HepG2 (cell line): Measurements from ENCODE around the gene ARF4. TPM values are rescaled to one million over a fixed set of nuclear protein-coding genes. Genes with fewer than 3 reads are reported as not detected.
A peak's percentile ranks its signal among the peaks of the same experiment; 100 is the strongest.

Experiments used
- AGO2 ChIP-seq: fragments of 200-400 bp; formaldehyde crosslinking; optimal IDR thresholded peaks from 2 replicates; pipeline ENCODE3; 2017; ENCODE audit warnings: mild to moderate bottlenecking, low read depth, low read length, moderate library complexity
- ASH2L ChIP-seq: fragments of 300-600, 200-600 bp; sonication (generic); IDR thresholded peaks from 2 replicates; pipeline ENCODE4 v1.7.0; 2017; ENCODE audit warnings: low read depth, mild to moderate bottlenecking, moderate library complexity, mixed read lengths, low read length; ENCODE audit not compliant: insufficient read length
- DPF2 ChIP-seq: sonication (generic); formaldehyde crosslinking; IDR thresholded peaks from 2 replicates; pipeline ENCODE4 v1.4.0; 2020; ENCODE audit warnings: mild to moderate bottlenecking, low read depth, missing genetic modification reagents, borderline replicate concordance
- FOXA3 ChIP-seq: IDR thresholded peaks from 2 replicates; pipeline ENCODE4 v1.6.1; 2016; ENCODE audit warnings: missing genetic modification reagents, missing compliant biosample characterization
- GPN1 ChIP-seq: sonication (generic); formaldehyde crosslinking; IDR thresholded peaks from 2 replicates; pipeline ENCODE4 v1.5.1; 2020; ENCODE audit warnings: missing genetic modification reagents, borderline replicate concordance
- JDP2 ChIP-seq: sonication (generic); formaldehyde crosslinking; IDR thresholded peaks from 2 replicates; pipeline ENCODE4 v1.8.1; 2022; ENCODE audit warnings: missing genetic modification reagents, borderline replicate concordance
- NCOA5 ChIP-seq: sonication (generic); formaldehyde crosslinking; IDR thresholded peaks from 2 replicates; pipeline ENCODE4 v1.4.0; 2020; ENCODE audit warnings: missing genetic modification reagents
- NFIB ChIP-seq: sonication (generic); formaldehyde crosslinking; IDR thresholded peaks from 2 replicates; pipeline ENCODE4 v1.9.0; 2021; ENCODE audit warnings: missing genetic modification reagents, mild to moderate bottlenecking, borderline replicate concordance
- NR3C1 ChIP-seq: sonication (generic); formaldehyde crosslinking; IDR thresholded peaks from 2 replicates; pipeline ENCODE4 v1.4.0; 2020; ENCODE audit warnings: missing genetic modification reagents
- SMC3 ChIP-seq: IDR thresholded peaks from 2 replicates; pipeline ENCODE4 v1.6.1; 2011; ENCODE audit warnings: low read length, improper control_type of control experiment
- STAT5B ChIP-seq: sonication (generic); formaldehyde crosslinking; IDR thresholded peaks from 2 replicates; pipeline ENCODE4 v1.4.0; 2020; ENCODE audit warnings: missing genetic modification reagents
- TEAD3 ChIP-seq: optimal IDR thresholded peaks from 2 replicates; pipeline ENCODE3; 2016; ENCODE audit warnings: borderline replicate concordance
- ZNF253 ChIP-seq: sonication (generic); formaldehyde crosslinking; IDR thresholded peaks from 2 replicates; pipeline ENCODE4 v1.8.0; 2022; ENCODE audit warnings: mild to moderate bottlenecking, missing genetic modification reagents, borderline replicate concordance
- ZNF264 ChIP-seq: sonication (generic); formaldehyde crosslinking; IDR thresholded peaks from 2 replicates; pipeline ENCODE4 v1.4.0; 2020; ENCODE audit warnings: missing genetic modification reagents
- ZNF460 ChIP-seq: sonication (generic); formaldehyde crosslinking; IDR thresholded peaks from 2 replicates; pipeline ENCODE4 v1.5.1; 2020; ENCODE audit warnings: missing genetic modification reagents, mild to moderate bottlenecking, borderline replicate concordance
- ZNF556 ChIP-seq: sonication (generic); formaldehyde crosslinking; IDR thresholded peaks from 2 replicates; pipeline ENCODE4 v1.4.0; 2020; ENCODE audit warnings: mild to moderate bottlenecking, missing genetic modification reagents, borderline replicate concordance
- ZNF850 ChIP-seq: sonication (generic); formaldehyde crosslinking; conservative IDR thresholded peaks from 2 replicates; pipeline ENCODE4 v1.9.0; 2021; ENCODE audit warnings: mild to moderate bottlenecking, missing genetic modification reagents
- polyA plus RNA-seq, 8 experiments: library from polyadenylated mRNA; depleted of rRNA in 3 of 8; stranded (reverse) in 7 of 8; unstranded in 1 of 8; fragments of >200 nt; fragmentation: Illumina TruSeq in 4 of 8; extraction: Trizol in 4 of 8; gene quantifications; 2 replicates each; pipeline versions ENCODE4 v1.2.1 to v1.2.3, GENCODE V29; 2011 to 2016; ENCODE audit warnings: low read depth in 4 of 8, missing spikeins in 1 of 8, mixed read lengths in 1 of 8; ENCODE audit not compliant: insufficient read depth in 1 of 8
- total RNA-seq, 5 experiments: library from RNA; depleted of rRNA; stranded (reverse); fragments of >200 nt; fragmentation: Illumina TruSeq; extraction: Trizol; gene quantifications; 2 replicates each; pipeline ENCODE4 v1.2.3, GENCODE V29; 2016; ENCODE audit warnings: low read depth in 1 of 5
- TF ChIP-seq, protein P1 (sequence below): sonication (generic); formaldehyde crosslinking; IDR thresholded peaks from 2 replicates; pipeline ENCODE4 v1.5.0; 2020; ENCODE audit warnings: mild to moderate bottlenecking, missing genetic modification reagents
- TF ChIP-seq, protein P2 (sequence below): sonication (generic); formaldehyde crosslinking; IDR thresholded peaks from 2 replicates; pipeline ENCODE4 v1.4.0; 2020; ENCODE audit warnings: missing genetic modification reagents
- TF ChIP-seq, protein P3 (sequence below), 2 experiments: fragments of 450-650 bp in 1 of 2; sonication (generic) in 1 of 2; formaldehyde crosslinking; IDR thresholded peaks; 2 replicates each; pipeline versions ENCODE4 v1.5.0 to v1.8.0; 2020 to 2022; ENCODE audit warnings: mild to moderate bottlenecking in 1 of 2, missing genetic modification reagents in 1 of 2
- TF ChIP-seq, protein P4 (sequence below): IDR thresholded peaks from 2 replicates; pipeline ENCODE4 v1.6.1; 2016; ENCODE audit warnings: missing compliant biosample characterization, missing genetic modification reagents, borderline replicate concordance
- TF ChIP-seq, protein P5 (sequence below): sonication (generic); formaldehyde crosslinking; IDR thresholded peaks from 2 replicates; pipeline ENCODE4 v1.4.0; 2020; ENCODE audit warnings: missing genetic modification reagents, borderline replicate concordance

The ARF4 gene
- total and polyA plus RNA-seq, 2 of the 13 experiments (the other 11 are each of a cell fraction or from before 2014, with no cell fraction given): 184 to 250 TPM

DNA sequence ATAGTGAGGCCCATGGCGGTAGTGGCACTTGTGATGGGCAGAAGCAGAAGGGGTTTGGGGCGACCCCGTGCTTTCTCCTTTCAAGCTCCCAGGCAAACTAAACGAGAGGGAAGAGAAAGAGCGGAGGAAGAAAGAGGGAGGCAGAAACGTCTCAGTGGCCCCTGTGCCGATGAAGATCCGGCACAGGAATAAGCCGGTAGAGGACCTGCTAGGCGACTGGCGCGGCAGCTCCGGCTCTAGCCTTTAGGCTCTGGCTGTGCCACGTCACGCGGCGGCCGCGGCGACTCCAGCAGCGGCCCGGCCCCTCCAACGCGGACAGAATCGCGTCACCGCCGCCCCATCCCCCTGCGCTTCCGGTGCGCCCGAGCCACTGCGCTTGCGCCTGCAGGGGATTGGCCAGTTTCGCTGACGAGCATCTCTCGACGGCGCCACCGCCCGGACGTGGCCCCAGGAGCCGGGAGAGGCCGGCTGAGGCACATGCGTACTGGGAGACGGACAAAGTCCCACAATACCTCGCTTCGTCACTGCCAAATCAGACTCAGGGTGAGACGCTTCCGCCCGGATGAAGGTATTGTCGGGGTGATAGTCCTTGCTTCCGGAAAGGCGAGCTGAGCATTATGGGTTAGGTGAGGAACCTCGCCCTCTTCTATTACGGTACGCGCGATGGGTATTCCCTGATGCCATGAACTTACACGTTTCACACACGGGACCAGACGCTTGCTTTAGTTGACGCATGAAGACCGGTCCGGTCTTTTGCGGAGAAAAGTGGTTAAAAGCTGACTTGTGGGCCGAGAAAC lies at the start of gene ARF4 (continued):
- TF ChIP-seq TEAD3 (peak; percentile 69), ZNF264 (CRISPR knock-in tag) (no peak), ASH2L (peak; percentile 71), ZNF253 (CRISPR knock-in tag) (no peak), ZNF850 (CRISPR knock-in tag) (no peak), SMC3 (no peak), DPF2 (CRISPR knock-in tag) (no peak), JDP2 (CRISPR knock-in tag) (no peak), GPN1 (CRISPR knock-in tag) (no peak), FOXA3 (CRISPR knock-in tag) (peak; percentile 69), STAT5B (CRISPR knock-in tag) (no peak), NR3C1 (CRISPR knock-in tag) (no peak), NFIB (no peak), AGO2 (peak; percentile 20), NCOA5 (no peak), ZNF556 (CRISPR knock-in tag) (no peak), ZNF460 (CRISPR knock-in tag) (no peak)
- TF ChIP-seq, protein P1, sequence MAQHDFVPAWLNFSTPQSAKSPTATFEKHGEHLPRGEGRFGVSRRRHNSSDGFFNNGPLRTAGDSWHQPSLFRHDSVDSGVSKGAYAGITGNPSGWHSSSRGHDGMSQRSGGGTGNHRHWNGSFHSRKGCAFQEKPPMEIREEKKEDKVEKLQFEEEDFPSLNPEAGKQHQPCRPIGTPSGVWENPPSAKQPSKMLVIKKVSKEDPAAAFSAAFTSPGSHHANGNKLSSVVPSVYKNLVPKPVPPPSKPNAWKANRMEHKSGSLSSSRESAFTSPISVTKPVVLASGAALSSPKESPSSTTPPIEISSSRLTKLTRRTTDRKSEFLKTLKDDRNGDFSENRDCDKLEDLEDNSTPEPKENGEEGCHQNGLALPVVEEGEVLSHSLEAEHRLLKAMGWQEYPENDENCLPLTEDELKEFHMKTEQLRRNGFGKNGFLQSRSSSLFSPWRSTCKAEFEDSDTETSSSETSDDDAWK: no peak
- TF ChIP-seq, protein P2, sequence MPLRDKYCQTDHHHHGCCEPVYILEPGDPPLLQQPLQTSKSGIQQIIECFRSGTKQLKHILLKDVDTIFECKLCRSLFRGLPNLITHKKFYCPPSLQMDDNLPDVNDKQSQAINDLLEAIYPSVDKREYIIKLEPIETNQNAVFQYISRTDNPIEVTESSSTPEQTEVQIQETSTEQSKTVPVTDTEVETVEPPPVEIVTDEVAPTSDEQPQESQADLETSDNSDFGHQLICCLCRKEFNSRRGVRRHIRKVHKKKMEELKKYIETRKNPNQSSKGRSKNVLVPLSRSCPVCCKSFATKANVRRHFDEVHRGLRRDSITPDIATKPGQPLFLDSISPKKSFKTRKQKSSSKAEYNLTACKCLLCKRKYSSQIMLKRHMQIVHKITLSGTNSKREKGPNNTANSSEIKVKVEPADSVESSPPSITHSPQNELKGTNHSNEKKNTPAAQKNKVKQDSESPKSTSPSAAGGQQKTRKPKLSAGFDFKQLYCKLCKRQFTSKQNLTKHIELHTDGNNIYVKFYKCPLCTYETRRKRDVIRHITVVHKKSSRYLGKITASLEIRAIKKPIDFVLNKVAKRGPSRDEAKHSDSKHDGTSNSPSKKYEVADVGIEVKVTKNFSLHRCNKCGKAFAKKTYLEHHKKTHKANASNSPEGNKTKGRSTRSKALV (CRISPR knock-in tag): no peak
- TF ChIP-seq, protein P3, sequence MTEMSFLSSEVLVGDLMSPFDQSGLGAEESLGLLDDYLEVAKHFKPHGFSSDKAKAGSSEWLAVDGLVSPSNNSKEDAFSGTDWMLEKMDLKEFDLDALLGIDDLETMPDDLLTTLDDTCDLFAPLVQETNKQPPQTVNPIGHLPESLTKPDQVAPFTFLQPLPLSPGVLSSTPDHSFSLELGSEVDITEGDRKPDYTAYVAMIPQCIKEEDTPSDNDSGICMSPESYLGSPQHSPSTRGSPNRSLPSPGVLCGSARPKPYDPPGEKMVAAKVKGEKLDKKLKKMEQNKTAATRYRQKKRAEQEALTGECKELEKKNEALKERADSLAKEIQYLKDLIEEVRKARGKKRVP (CRISPR knock-in tag; IDR thresholded peaks at IDR 0.05): no peak; a peak in 1 of 4 replicates
- TF ChIP-seq, protein P4, sequence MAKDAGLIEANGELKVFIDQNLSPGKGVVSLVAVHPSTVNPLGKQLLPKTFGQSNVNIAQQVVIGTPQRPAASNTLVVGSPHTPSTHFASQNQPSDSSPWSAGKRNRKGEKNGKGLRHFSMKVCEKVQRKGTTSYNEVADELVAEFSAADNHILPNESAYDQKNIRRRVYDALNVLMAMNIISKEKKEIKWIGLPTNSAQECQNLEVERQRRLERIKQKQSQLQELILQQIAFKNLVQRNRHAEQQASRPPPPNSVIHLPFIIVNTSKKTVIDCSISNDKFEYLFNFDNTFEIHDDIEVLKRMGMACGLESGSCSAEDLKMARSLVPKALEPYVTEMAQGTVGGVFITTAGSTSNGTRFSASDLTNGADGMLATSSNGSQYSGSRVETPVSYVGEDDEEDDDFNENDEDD: peak; percentile 72
- TF ChIP-seq, protein P5, sequence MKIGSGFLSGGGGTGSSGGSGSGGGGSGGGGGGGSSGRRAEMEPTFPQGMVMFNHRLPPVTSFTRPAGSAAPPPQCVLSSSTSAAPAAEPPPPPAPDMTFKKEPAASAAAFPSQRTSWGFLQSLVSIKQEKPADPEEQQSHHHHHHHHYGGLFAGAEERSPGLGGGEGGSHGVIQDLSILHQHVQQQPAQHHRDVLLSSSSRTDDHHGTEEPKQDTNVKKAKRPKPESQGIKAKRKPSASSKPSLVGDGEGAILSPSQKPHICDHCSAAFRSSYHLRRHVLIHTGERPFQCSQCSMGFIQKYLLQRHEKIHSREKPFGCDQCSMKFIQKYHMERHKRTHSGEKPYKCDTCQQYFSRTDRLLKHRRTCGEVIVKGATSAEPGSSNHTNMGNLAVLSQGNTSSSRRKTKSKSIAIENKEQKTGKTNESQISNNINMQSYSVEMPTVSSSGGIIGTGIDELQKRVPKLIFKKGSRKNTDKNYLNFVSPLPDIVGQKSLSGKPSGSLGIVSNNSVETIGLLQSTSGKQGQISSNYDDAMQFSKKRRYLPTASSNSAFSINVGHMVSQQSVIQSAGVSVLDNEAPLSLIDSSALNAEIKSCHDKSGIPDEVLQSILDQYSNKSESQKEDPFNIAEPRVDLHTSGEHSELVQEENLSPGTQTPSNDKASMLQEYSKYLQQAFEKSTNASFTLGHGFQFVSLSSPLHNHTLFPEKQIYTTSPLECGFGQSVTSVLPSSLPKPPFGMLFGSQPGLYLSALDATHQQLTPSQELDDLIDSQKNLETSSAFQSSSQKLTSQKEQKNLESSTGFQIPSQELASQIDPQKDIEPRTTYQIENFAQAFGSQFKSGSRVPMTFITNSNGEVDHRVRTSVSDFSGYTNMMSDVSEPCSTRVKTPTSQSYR (CRISPR knock-in tag): peak; percentile 96
